Subcutaneous adipose tissue (tissue), 4 donors: ENCODE measurements around the gene DYNC1I1. TPM values are rescaled to one million over a fixed set of nuclear protein-coding genes. Genes with fewer than 3 reads are reported as not detected.

ENCODE experiments used
- CTCF ChIP-seq: fragments of 450-650 bp; IDR thresholded peaks from one replicate; pipeline ENCODE4 v1.5.1; 2016; ENCODE audit warnings: low read depth, mild to moderate bottlenecking, control low read depth, antibody characterized with exemption, moderate library complexity
- total RNA-seq, 4 donors: library from RNA; depleted of rRNA; stranded (reverse); fragments of >200 nt; gene quantifications; one replicate each; pipeline ENCODE4 v1.1.0, GENCODE V29; 2016

DYNC1I1 gene
- total RNA-seq, 4 donors from 2014 or later, result 4.5 to 8.1 (median 5.1) TPM

- TF ChIP-seq CTCF, result no peak
Observed at GRCh38 chr7:95963446-95963990, 191.2 kb downstream of the DYNC1I1 start.

GRCh38 chr7:95971716-95972115, 199.4 kb downstream of the DYNC1I1 start:
- TF ChIP-seq CTCF, result no peak

- TF ChIP-seq CTCF, result no peak
Observed at GRCh38 chr7:95972523-95972922, 200.2 kb downstream of the DYNC1I1 start.

GRCh38 chr7:95974108-95974507, 201.8 kb downstream of the DYNC1I1 start:
- no peak for TF ChIP-seq CTCF

GRCh38 chr7:95976369-95977060, 204.2 kb downstream of the DYNC1I1 start:
- TF ChIP-seq CTCF, result no peak

GRCh38 chr7:95977994-95978393, 205.6 kb downstream of the DYNC1I1 start:
- no peak for TF ChIP-seq CTCF

- TF ChIP-seq CTCF, result no peak
Observed at GRCh38 chr7:95980167-95980566, 207.8 kb downstream of the DYNC1I1 start.
